Activated naive CD4-positive, alpha-beta T cell treated with anti-CD3 and anti-CD28 coated beads, Interleukin-2, amount 50 U/mL, for 16 hours (primary cell): ENCODE data around the gene GALNT2.

Experiments used
- DNase-seq: peaks from one replicate; pipeline ENCODE4 v3.0.0-alpha.2; 2020

Gene GALNT2

GRCh38 chr1:230195199-230195598, 128.2 kb downstream of the GALNT2 start:
- no peak for DNase-seq

- no peak for DNase-seq
Observed at GRCh38 chr1:230196077-230196476, 129.0 kb downstream of the GALNT2 start.

GRCh38 chr1:230197644-230198567, 130.9 kb downstream of the GALNT2 start:
- no peak for DNase-seq

- no peak for DNase-seq
Observed at GRCh38 chr1:230199034-230199433, 132.0 kb downstream of the GALNT2 start.

GRCh38 chr1:230199554-230199953, 132.5 kb downstream of the GALNT2 start:
- no peak for DNase-seq

- DNase-seq = no peak
Observed at GRCh38 chr1:230200276-230200675, 133.2 kb downstream of the GALNT2 start.

- DNase-seq = no peak
Observed at GRCh38 chr1:230201445-230201844, 134.4 kb downstream of the GALNT2 start.

GRCh38 chr1:230204842-230205241, 137.8 kb downstream of the GALNT2 start:
- DNase-seq = no peak

- DNase-seq = no peak
Observed at GRCh38 chr1:230205719-230206198, 138.7 kb downstream of the GALNT2 start.

- no peak for DNase-seq
Observed at GRCh38 chr1:230206207-230206606, 139.2 kb downstream of the GALNT2 start.

- no peak for DNase-seq
Observed at GRCh38 chr1:230206976-230207375, 139.9 kb downstream of the GALNT2 start.

GRCh38 chr1:230207598-230207997, 140.6 kb downstream of the GALNT2 start:
- DNase-seq = no peak

GRCh38 chr1:230208619-230209261, 141.7 kb downstream of the GALNT2 start:
- peak; percentile 22 for DNase-seq

- no peak for DNase-seq
Observed at GRCh38 chr1:230210326-230210980, 143.4 kb downstream of the GALNT2 start.

- no peak for DNase-seq
Observed at GRCh38 chr1:230210981-230211336, 143.9 kb downstream of the GALNT2 start.

GRCh38 chr1:230211436-230212145, 144.6 kb downstream of the GALNT2 start:
- no peak for DNase-seq

- DNase-seq = no peak
Observed at GRCh38 chr1:230212405-230212936, 145.4 kb downstream of the GALNT2 start.

GRCh38 chr1:230215031-230215430, 148.0 kb downstream of the GALNT2 start:
- no peak for DNase-seq

- no peak for DNase-seq
Observed at GRCh38 chr1:230215529-230215928, 148.5 kb downstream of the GALNT2 start.

- DNase-seq = no peak
Observed at GRCh38 chr1:230216896-230217295, 149.9 kb downstream of the GALNT2 start.

GRCh38 chr1:230218667-230219066, 151.6 kb downstream of the GALNT2 start:
- DNase-seq = no peak

- no peak for DNase-seq
Observed at GRCh38 chr1:230219174-230220067, 152.4 kb downstream of the GALNT2 start.
